GM12891 (cell line): ENCODE measurements around the gene ST6GAL1.

Experiments
- POLR2A ChIP-seq: IDR thresholded peaks from 2 replicates; pipeline ENCODE4 v1.6.1; 2011; ENCODE audit warnings: low read depth, low read length, control low read depth
- POLR2AphosphoS5 ChIP-seq: IDR thresholded peaks from 2 replicates; pipeline ENCODE4 v1.6.1; 2011; ENCODE audit warnings: low read depth, low read length, control low read depth
- TAF1 ChIP-seq: IDR thresholded peaks from 2 replicates; pipeline ENCODE4 v1.6.1; 2011; ENCODE audit warnings: low read depth, low read length, control low read depth

DNA sequence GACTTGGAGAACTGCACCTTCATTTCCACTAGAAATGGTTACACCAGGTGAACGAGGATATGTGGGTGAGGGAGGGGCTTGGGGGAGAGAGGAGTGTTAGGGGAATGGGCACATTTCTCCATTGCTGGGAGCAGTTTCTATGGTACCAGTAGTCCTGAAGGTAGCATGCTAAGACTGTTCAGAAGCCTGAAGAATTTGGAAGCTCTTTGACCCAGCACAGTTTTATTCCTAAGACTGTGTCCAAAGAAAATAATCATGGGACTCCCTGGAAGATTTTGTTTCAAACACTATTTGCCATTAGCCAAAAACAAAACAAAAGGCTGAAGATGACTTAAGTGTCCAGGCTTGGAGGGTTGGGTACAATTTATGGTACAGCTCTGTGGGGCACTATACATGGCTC lies 32.1 kb downstream of the ST6GAL1 start:
- TF ChIP-seq POLR2A (no peak), POLR2AphosphoS5 (no peak), TAF1 (no peak)
